HPDE6-E6E7 (cell line): ENCODE measurements around the gene RGS10.
A peak's percentile ranks its signal among the peaks of the same experiment; 100 is the strongest.
"Not testable (repeated sequence)": the region's sequence is repeated elsewhere in the genome, so short reads cannot be mapped to it uniquely, and the experiment has no call there.

Source experiments
- DNase-seq: peaks from one replicate; pipeline ENCODE4 v3.0.0; 2011; ENCODE audit warnings: missing footprints; ENCODE audit errors: extremely low spot score

RGS10 gene

DNA sequence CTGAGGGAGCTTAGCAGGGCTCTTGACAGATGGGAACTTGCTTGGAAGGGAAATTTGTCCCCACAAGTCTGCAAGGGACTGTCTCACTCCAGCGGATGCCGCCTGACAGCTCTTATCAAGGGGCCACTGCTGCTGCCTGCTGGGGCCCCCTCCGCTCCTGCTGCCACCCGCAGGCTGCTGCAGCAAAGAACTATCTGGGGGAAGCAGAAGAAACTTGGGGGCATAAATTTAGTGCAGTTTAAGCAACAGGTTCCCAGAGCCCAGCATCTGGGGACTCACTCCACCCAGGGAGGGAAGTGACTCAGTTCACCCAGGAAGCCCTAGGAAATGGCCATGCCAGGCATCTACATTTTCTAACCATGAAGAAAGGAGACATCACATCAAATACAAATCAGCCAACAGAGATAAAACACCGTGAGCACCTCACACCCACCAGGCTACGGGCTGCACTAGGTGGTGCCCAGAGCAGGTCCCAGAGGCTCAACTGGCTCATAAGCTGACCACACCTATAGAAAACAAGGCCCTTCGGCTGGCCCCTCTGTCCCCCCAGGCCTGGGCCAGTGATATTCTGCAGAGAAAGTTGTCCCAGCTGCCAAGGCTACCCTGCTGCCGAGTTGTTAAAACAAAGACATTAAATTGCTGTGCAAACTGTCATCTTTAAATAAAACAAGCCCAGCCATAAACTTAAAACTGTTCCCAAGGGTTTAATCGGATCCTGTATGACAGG lies 3.7 kb downstream of the RGS10 start:
- DNase-seq, result no peak

- no peak for DNase-seq
Measured at GRCh38 chr10:119537953-119538630, 4.4 kb downstream of the RGS10 start.

DNA sequence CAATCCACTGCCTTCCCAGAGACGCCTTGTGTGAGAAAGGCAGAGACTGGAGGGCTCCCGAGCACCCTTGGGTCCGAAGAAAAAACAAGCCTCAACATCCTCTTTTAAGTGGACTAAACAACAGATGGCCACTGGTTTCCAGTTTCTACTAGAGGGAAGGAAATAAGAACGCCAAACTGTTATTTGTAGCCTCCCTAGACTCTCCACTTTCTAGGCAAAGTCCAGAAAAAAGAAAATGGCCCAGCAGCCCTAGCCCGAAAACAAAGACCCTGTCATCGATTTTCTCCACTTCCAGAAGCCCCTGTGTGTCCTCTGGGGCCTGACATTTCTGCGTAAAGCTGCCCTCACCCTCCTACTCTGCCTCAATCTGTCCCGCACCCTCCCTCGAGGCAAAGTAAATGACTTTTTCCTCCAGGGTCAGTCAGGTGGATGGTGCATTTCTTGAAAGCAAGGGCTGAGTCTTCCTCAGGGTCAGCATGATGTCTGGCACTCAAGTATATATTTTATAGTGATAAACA lies 6.0 kb downstream of the RGS10 start:
- no peak for DNase-seq

GRCh38 chr10:119535837-119536507 lies 6.5 kb downstream of the RGS10 start:
- no peak for DNase-seq

- no peak for DNase-seq
Measured at GRCh38 chr10:119535305-119535704, 7.2 kb downstream of the RGS10 start.

GRCh38 chr10:119533473-119533872 lies 9.0 kb downstream of the RGS10 start:
- no peak for DNase-seq

DNA sequence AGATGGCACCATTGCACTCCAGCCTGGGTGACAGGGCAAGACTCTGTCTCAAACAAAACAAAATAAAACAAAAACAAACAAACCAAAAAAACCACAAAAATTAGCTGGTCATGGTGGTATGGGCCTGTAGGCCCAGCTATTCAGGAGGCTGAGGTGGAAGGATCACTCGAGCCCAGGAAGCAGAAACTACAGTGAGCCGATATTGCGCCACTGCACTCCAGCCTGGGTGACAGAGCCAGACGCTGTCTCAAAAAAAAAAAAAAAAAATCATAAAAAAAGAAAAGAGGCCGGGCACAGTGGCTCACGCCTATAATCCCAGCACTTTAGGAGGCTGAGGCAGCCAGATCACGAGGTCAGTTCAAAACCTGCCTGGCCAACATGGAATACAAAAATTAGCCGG lies 9.7 kb downstream of the RGS10 start:
- not testable (repeated sequence) for DNase-seq

DNA sequence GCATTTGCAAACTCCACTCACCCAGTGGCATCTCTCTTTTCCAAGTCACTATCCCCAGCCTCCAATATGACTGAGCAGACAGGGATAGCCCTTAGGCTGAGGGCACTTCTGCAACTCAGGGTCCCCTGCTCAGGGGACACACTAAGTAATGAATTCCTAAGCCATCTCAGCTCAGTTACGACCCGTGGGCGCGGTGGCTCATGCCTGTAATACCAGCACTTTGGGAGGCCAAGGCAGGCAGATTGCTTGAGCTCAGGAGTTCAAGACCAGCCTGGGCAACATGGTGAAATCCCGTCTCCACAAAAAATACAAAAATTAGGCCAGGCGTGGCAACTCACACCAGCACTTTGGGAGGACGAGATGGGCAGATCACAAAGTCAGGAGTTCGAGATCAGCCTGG lies 10.3 kb downstream of the RGS10 start:
- DNase-seq, result not testable (repeated sequence)

DNA sequence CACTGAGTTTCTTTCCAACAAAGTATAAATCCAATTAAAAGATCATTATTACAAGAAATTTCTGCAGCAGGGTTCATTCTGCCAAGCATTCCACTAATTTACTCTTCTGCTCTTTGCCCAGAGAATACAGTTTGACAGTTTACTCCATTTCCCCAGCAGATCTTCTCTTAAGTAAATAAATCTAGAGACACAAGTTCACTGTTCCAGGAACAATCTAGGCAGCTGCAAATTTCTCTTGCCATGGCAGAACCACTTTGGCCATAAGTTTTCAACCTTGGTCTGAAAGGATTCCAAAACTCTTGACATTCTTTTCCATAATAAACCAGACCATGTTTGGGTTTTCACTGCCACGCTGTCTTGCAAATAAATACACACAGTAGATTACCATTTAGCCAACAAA lies 11.5 kb downstream of the RGS10 start:
- no peak for DNase-seq

DNA sequence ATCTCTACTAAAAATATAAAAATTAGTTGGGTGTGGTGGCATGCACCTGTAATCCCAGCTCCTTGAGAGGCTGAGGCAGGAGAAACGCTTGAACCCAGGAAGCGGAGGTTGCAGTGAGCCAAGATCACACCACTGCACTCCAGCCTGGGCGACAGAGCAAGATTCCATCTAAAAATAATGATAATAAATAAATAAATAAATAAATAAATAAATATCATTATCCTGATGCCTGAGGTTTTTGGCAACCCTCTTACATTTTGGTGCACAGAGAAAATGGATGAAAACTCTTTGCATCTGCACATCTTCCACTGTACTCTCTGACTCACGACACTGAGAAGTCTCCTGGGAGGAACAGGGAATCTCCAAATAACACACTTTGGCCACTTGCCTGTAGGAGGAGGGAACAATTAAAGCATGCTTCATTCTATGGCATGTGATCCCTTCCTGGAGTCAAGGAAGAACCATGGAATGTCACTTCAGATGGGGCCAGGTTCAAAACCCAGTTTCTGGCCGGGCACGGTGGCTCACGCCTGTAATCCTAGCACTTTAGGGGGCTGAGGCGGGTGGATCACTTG lies 13.8 kb downstream of the RGS10 start:
- DNase-seq, result not testable (repeated sequence)

- DNase-seq, result no peak
Measured at GRCh38 chr10:119526621-119527592, 15.6 kb downstream of the RGS10 start.

GRCh38 chr10:119526149-119526548 lies 16.4 kb downstream of the RGS10 start:
- DNase-seq, result no peak

DNA sequence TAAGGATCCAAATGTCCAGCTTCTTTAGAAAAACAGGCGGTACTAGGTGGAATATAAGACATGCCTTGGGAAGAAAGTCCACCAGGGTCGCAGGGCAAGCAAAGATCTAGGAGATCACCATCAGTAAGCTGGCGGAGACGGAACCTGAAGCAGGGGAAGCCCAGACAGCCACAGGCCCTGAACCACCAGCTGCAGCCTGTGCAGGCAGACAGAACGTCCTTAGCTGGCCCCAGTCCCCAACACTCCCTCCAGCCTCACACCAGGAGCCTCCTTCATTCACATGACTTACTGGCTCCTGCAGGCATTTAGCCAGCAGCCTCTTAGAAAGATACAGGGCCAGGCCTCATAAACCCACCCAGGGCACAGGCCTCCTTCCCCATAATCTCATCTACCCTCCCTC lies 17.4 kb downstream of the RGS10 start:
- no peak for DNase-seq

- DNase-seq, result no peak
Measured at GRCh38 chr10:119524720-119525070, 17.8 kb downstream of the RGS10 start.

GRCh38 chr10:119523895-119524719 lies 18.4 kb downstream of the RGS10 start:
- DNase-seq, result no peak

DNA sequence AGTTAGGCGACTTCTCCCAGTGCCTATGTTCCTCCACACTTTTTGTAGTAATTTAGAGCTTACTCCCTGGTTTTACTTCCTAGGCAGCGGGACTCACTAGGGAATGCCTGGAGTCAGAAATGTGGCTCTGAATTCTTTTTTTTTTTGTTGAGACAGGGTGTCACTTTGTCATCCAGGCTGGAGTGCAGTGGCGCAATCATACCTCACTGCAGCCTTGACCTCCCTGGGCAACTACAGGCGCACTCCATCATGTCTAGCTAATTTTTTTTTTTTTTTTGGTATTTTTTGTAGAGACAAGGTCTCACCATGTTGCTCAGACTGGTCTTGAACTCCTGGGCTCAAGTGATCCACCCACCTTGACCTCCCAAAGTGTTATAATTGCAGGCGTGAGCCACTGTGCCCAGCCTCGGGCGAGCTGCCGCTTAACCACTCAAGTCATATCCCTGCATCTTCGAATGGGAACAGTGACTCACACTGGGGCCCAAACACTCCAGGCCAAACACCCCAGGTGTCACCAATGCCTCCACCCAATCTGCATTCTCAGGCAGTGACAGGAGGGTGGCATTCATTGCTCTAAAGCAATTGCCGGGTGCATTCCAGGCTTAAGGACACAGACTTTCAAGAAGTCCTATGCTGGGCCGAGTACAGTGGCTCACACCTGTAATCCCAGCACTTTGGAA lies 19.6 kb downstream of the RGS10 start:
- peak; percentile 56 for DNase-seq

GRCh38 chr10:119521443-119522204 lies 20.9 kb downstream of the RGS10 start:
- peak; percentile 52 for DNase-seq

DNA sequence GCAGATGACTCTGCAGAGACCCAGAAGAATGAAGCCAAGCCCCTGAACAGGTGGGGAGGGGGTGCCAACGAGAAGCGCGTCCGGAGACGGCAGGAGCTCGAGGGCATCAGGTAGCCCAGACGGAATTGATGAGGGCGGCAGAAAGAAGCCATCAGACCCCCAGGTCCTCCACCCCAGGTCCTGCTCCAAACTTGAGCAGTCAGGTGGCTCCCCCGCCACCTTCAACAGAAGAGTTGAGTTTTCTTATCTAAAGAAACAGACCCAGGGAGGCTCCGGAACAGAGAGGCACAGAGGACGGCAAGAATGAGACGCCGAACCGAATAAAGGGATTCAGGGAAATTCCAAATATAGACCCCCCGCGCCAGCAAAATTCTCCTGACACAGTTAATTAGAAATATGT lies 22.2 kb downstream of the RGS10 start:
- no peak for DNase-seq

DNA sequence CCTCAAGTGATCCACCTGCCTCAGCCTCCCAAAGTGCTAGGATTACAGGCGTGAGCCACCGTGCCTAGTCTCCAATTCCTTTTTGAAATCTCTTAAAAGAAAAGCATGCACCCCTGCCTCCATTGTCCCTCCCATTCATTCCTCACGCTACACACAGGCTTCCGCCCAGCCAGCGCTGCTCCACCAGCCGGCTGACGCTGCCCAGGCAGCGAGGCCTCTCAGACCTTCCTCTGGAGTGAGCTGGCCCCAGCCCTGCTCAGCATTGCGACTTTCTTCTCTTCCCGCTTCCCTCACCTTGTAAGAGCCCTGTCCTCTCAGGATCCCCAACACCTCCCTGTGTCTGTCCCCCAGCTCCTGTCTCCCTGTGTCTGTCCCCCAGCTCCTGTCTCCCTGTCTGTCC lies 23.6 kb downstream of the RGS10 start:
- DNase-seq, result no peak
